Right cardiac atrium (tissue), 5 donors: ENCODE results near the gene ADAMTS3. TPM values are rescaled to one million over a fixed set of nuclear protein-coding genes. Genes with fewer than 3 reads are reported as not detected.
"Not testable (repeated sequence)": the region's sequence is repeated elsewhere in the genome, so short reads cannot be mapped to it uniquely, and the experiment has no call there.

Source experiments
- ATAC-seq, 2 donors: fragments of 200-7000 bp; cut with Tn5 transposase; one replicate each; pipeline versions ENCODE4 v1.8.0 to v1.9.1; 2020; ENCODE audit warnings: moderate library complexity in 2 of 2, mild to moderate bottlenecking in 1 of 2
- DNase-seq, 3 donors: peaks; one replicate each; pipeline ENCODE4 v3.0.0-alpha.2; 2020
- H3K27ac ChIP-seq: one replicate; pipeline ENCODE4 v1.5.1; 2013; ENCODE audit warnings: mild to moderate bottlenecking, low read length, control low read depth, moderate library complexity
- H3K27me3 ChIP-seq: one replicate; pipeline ENCODE4 v1.6.1; 2013; ENCODE audit not compliant: control insufficient read depth, insufficient read depth
- H3K4me1 ChIP-seq: one replicate; pipeline ENCODE4 v1.6.1; 2013; ENCODE audit warnings: low read length; ENCODE audit not compliant: control insufficient read depth, insufficient read depth
- H3K4me3 ChIP-seq: one replicate; pipeline ENCODE4 v1.5.1; 2013; ENCODE audit warnings: low read length, control low read depth
- H3K9me3 ChIP-seq: one replicate; pipeline ENCODE4 v1.6.1; 2013; ENCODE audit warnings: low read length; ENCODE audit not compliant: control insufficient read depth
- WGBS: extraction: QIAGEN DNeasy Blood & Tissue Kit; methylation state at CpG from one replicate; pipeline ENCODE4 v1.1.7; 2013; 5-methylcytosine and 5-hydroxymethylcytosine counted together
- intact Hi-C, 4 donors: fragments of 100-400 bp; cut with DNase I; formaldehyde crosslinking; loops; one replicate each; pipeline versions ENCODE4 v1.11.0 to v1.14.0; 2022 to 2023
- polyA plus RNA-seq: library from polyadenylated mRNA; stranded (reverse); fragments of 200-250 nt; gene quantifications from one replicate; pipeline ENCODE4 v1.2.3, GENCODE V29; 2013
- total RNA-seq, 4 donors: library from RNA; stranded (reverse); fragmentation: NEBNext Ultra II Directional; extraction: Animal tissue kit (Norgen Biotek cat#: 25700); gene quantifications; one replicate each; pipeline ENCODE4 v1.2.1, GENCODE V29; 2021
- donor health status: healthy with polysubstance abuse.
- donor health status: DM: no; HTN: yes; CAD: no.
- donor health status: DM: no; HTN: no; CAD: no.
- donor health status: DM: no; HTN: yes; CAD: no; lungs with severe emphysema.
- donor health status: DM: yes; HTN: yes; CAD: no.

Gene ADAMTS3
- total and polyA plus RNA-seq, 5 donors, result 0.70 to 2.4 (median 2.1) TPM

DNA sequence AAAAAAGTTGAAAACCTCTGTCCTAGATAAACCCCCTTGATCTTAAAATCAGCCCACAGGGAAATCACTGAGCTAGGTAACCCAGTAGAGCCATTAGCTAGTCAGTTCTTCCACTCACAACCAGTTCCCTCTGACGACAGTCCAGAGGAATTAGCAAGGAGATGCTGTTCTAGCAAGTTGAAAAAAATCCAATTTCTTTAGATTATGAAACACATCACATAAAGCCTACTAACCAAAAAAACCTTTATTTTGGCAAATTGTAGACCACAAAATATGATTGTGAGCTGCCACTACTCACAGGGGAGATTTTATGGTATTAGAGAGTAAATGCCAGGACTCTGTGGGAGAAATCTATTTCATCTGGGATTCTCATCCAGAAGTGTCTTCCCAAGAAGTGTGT lies 22.6 kb downstream of the ADAMTS3 start:
- Histone ChIP-seq H3K4me1 (no peaks in the 10 kb centered on the region), H3K4me3 (no peak overlapping the region), H3K27me3 (no peaks in the 10 kb centered on the region), H3K9me3 (no peaks in the 10 kb centered on the region), H3K27ac (no peak overlapping the region)
- WGBS, result 75% methylated on average over 1 of the region's 1 CpG
- DNase-seq (no peak), ATAC-seq (no peak)
- intact Hi-C loops, result no loop called here

DNA sequence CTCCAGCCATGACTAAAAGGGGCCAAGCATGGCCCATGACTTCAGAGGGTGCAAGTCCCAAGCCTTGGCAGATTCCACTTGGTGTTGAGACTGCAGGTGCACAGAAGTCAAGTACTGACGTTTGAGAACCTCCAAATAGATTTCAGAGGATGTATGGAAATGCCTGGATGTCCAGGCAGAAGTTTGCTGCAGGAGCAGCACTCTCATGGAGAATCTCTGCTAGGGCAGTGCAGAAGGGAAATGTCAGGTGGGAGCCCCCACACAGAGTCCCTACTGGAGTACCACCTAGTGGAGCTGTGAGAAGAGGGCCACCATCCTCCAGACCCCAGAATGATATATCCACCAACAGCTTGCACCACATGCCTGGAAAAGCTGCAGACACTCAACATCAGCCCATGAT lies 28.3 kb downstream of the ADAMTS3 start:
- DNase-seq, intact Hi-C loops, H3K4me1 ChIP-seq, H3K4me3 ChIP-seq, H3K9me3 ChIP-seq, ATAC-seq, H3K27ac ChIP-seq, H3K27me3 ChIP-seq: not testable (repeated sequence)
- 65% methylated on average over 1 of the region's 1 CpG for WGBS

DNA sequence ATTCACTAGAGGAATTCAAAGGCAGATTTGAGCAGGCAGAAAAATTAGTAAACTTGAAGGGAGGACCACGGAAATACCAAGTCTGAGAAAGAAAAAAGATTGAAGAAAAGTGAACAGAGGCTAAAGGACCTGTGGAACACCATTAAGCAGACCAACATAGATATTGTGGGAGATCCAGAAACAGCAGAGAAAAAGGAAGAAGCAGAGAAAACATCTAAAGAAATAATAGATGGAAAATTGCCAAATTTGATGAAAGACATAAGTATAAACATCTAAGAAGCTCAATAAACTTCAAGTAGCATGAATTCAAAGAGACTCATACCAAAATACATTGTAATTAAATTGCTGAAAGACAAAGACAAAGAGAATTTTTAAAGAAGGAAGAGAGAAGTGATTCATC lies 31.0 kb downstream of the ADAMTS3 start:
- DNase-seq, result no peak
- Histone ChIP-seq H3K27me3 (no peaks in the 10 kb centered on the region), H3K4me3 (no peak overlapping the region), H3K9me3 (no peaks in the 10 kb centered on the region), H3K27ac (no peak overlapping the region), H3K4me1 (no peaks in the 10 kb centered on the region)
- intact Hi-C loops, result no loop called here
- WGBS, result 87% methylated on average over 1 of the region's 1 CpG
- ATAC-seq, result no peak

DNA sequence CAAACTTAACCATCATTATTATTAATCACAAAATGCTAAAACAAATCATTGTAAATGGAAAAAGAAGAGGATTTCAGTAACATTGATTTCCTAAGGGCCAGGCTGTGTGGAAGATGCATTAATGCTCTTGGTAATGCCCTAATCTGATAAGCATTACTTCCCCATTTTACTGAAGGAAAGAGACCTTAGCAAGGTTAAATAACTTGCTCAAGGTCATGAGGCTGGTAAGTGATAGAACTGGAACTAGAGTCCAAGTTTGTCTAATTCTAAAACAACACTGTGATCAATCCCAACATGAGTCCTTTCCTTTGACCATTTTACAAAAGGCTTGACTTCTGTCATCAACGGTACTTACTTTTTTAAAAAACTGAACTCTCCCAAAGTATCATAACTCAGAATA lies 32.6 kb downstream of the ADAMTS3 start:
- Histone ChIP-seq H3K4me1 (no peaks in the 10 kb centered on the region), H3K27ac (no peak overlapping the region), H3K4me3 (no peak overlapping the region), H3K27me3 (no peaks in the 10 kb centered on the region), H3K9me3 (no peaks in the 10 kb centered on the region)
- intact Hi-C loops, result no loop called here
- DNase-seq (no peak), ATAC-seq (no peak)
- 96% methylated on average over 1 of the region's 1 CpG for WGBS

DNA sequence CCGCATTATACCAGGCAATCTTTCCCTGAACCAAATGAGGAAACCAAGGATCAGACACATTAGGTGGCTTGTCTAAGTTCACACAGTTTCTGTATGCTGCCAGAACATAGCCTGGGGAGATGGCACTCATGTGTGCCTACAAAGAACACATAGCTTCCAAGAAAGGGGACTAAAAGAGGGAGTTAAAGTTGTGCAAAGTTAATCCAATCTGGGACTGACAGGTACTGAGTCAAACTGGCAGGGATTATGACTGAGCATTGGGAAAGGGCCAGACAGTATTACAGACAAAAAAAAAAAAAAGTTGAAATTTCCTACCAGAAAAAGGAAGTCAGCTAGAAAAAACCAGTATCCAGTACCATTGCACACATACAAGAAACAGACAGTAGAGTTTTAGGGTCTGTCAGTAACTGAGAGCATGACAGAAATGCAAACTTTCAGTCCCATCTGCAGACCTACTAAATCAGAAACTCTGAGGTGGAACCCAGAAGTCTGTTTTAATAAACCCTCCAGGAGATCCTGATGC lies 37.2 kb downstream of the ADAMTS3 start:
- no peak for ATAC-seq

DNA sequence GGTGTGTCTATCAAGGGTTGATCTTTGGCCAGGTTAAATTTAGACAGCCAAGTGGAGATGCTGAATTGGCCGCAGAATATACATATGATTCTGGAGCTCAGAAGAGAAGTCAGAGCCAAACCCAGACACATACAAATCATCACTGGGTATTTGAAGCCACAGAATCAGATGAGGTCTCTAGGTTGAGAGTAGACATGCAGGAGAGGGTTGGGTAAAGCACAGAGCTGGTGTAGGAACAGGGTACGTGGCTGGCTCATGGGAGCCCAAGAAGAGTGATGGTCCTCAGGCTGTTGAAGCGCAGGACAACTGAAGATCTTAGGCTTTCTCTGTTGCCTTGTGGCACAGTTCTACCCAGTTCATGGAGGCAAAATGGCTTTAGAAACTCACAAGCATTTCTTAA lies 37.7 kb downstream of the ADAMTS3 start:
- no peaks in the 10 kb centered on the region for H3K4me1 ChIP-seq
- 91% methylated on average over 3 of the region's 3 CpGs for WGBS
- intact Hi-C loops, result no loop called here
- no peak overlapping the region for H3K27ac ChIP-seq
- no peaks in the 10 kb centered on the region for H3K9me3 ChIP-seq
- ATAC-seq (no peak), DNase-seq (no peak)
- H3K27me3 ChIP-seq, result no peaks in the 10 kb centered on the region
- no peak overlapping the region for H3K4me3 ChIP-seq

More for the DNA sequence above, 37.2 kb downstream of the ADAMTS3 start:
- no peak for DNase-seq
- H3K9me3 ChIP-seq, result no peaks in the 10 kb centered on the region
- no peak overlapping the region for H3K4me3 ChIP-seq
- H3K4me1 ChIP-seq, result no peaks in the 10 kb centered on the region
- H3K27ac ChIP-seq, result no peak overlapping the region
- intact Hi-C loops, result no loop called here
- 98% methylated on average over 1 of the region's 1 CpG for WGBS
- no peaks in the 10 kb centered on the region for H3K27me3 ChIP-seq

DNA sequence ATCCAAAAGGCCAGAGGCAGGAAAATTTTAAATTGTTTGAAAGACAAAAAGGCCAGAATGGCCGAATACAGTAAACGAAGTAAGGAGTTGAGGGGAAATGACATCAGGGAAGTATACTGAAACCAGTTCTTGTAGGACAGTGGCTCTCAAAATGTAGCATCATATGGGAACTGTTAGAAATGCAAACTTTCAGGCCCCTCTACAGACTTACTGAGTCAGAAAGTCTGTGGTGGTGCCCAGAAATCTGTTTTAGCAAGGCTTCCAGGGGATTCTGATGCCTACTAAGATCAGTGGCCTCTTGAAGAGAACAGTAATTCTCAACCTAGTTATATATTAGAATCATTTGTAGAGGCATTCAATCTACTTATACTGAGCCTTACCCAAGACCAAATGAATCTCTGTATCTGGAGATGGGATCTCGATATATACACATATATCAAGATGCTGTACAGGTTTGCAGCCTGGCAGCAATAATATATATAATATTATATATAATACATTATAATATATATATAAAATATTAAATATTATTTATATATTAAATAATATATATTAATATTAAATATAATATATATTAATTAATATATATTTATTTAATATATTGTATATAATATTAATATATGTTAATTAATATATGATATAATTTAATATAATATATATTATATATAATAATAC lies 39.7 kb downstream of the ADAMTS3 start:
- ATAC-seq (no peak), DNase-seq (no peak)
- Histone ChIP-seq H3K4me3 (no peak overlapping the region), H3K27me3 (no peaks in the 10 kb centered on the region), H3K9me3 (no peaks in the 10 kb centered on the region), H3K4me1 (no peaks in the 10 kb centered on the region), H3K27ac (no peak overlapping the region)
- intact Hi-C loops, result no loop called here
- WGBS, result 95% methylated on average over 3 of the region's 3 CpGs

DNA sequence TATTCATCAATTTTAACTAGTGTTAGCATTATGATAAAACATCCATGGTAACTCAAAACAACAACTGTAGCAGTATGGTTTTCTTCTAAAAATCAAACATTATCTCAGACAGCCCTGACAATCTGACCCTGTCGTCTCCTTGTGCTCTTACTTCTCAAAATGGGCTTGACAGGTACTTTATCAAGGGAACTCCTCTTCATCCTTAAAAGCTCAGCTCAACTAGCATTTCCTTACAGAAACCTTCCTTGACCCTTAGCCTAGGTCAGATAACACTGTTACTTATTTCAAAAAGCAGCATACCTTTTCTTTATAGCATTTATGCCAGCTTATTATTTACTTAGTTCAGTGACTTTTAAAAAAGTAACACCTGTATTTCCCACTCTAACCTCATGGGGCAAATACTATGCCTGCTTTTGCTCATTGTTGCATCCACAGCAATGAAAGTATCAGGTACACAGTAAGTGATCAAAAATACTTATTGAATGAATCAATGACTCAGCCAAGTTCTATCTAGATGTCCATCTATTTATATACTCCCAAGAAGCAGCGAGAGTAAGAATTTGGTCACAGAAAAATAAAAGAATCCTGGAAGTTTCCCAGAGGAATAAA lies 41.9 kb downstream of the ADAMTS3 start:
- no peaks in the 10 kb centered on the region for H3K4me1 ChIP-seq
- no peaks in the 10 kb centered on the region for H3K9me3 ChIP-seq
- DNase-seq (no peak), ATAC-seq (no peak)
- intact Hi-C loops, result no loop called here
- H3K4me3 ChIP-seq, result no peak overlapping the region
- H3K27me3 ChIP-seq, result no peaks in the 10 kb centered on the region
- WGBS, result 42% methylated on average over 2 of the region's 2 CpGs
- H3K27ac ChIP-seq, result no peak overlapping the region

DNA sequence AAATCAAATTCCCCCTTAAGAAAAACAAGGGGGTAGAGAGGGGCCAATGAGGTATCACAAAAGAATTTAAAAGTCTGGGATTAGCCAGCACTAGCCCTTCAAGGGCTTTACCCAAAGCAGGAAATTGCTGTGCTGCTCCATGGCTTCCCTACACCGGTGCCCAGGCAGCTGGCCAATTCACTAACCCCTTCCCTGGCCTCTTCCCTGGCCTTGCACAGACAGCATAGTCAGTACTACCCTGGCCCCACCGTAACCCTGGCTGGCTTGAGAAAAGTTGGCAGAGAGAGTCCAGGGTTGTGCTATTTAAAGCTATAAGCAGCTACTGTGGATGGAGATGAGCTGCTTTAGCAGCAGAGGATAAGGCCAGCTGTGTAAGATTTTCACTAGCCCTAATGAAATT lies 43.1 kb downstream of the ADAMTS3 start:
- no peaks in the 10 kb centered on the region for H3K4me1 ChIP-seq
- no peak overlapping the region for H3K27ac ChIP-seq
- H3K9me3 ChIP-seq, result no peaks in the 10 kb centered on the region
- WGBS, result 3% methylated on average over 2 of the region's 2 CpGs
- DNase-seq (peak; percentile 63 to 89 (median 84)), ATAC-seq (peak; percentile 95 to 98)
- H3K4me3 ChIP-seq, result no peak overlapping the region
- no peaks in the 10 kb centered on the region for H3K27me3 ChIP-seq
- intact Hi-C loops, result no loop called here

DNA sequence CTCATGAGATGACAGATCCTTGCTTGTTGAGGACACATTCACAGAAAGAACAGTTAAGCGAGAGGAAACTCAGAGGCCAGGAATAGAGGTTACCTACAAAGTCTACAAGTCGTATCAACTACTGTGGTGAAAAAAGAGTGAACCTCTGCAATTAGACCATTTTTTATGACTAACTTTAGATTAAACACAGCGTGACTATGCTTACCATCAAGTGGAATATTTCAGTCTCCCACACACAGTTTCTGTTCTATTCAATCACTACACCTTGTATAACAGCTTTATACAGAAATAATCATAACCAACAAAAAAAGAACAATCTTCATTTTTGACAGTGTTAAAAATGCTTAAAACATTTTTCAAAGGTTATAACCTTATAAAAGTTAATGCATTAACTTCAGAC lies 46.6 kb downstream of the ADAMTS3 start:
- H3K27me3 ChIP-seq, result no peaks in the 10 kb centered on the region
- no peaks in the 10 kb centered on the region for H3K4me1 ChIP-seq
- DNase-seq (no peak), ATAC-seq (no peak)
- H3K27ac ChIP-seq, result no peak overlapping the region
- H3K9me3 ChIP-seq, result no peaks in the 10 kb centered on the region
- WGBS, result 91% methylated on average over 3 of the region's 3 CpGs
- H3K4me3 ChIP-seq, result no peak overlapping the region
- intact Hi-C loops, result no loop called here

DNA sequence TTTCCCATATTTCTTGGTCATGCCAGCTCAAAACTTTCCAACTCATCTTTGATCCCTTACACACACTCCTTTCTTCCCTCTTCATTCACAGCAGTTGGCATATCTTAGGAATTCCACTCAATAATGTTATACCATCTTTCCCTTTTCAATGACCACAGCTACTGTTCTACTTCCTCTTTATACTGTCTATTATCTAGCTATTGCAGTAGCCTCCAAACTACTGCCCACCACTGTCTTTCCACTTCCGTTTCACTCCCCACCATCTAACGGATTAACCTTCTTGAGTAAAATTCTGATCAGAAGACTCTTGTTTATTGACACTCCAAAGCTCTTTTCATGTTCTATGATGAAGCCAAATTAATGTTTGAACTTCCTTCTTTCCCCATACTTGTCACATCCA lies 55.8 kb downstream of the ADAMTS3 start:
- Histone ChIP-seq H3K27ac (no peak overlapping the region), H3K9me3 (no peaks in the 10 kb centered on the region), H3K4me3 (no peak overlapping the region), H3K4me1 (no peaks in the 10 kb centered on the region), H3K27me3 (no peaks in the 10 kb centered on the region)
- WGBS, result 81% methylated on average over 2 of the region's 2 CpGs
- DNase-seq (no peak), ATAC-seq (no peak)
- intact Hi-C loops, result no loop called here
